Fibroblast of peridontal ligament (primary cell): ENCODE results near the gene ZNF77.
A peak's percentile ranks its signal among the peaks of the same experiment; 100 is the strongest.
"Not testable (repeated sequence)": the region's sequence is repeated elsewhere in the genome, so short reads cannot be mapped to it uniquely, and the experiment has no call there.

ENCODE experiments used
- DNase-seq: peaks from one replicate; pipeline ENCODE4 v3.0.0-alpha.2; 2010; ENCODE audit errors: extremely low read depth

The ZNF77 gene

DNA sequence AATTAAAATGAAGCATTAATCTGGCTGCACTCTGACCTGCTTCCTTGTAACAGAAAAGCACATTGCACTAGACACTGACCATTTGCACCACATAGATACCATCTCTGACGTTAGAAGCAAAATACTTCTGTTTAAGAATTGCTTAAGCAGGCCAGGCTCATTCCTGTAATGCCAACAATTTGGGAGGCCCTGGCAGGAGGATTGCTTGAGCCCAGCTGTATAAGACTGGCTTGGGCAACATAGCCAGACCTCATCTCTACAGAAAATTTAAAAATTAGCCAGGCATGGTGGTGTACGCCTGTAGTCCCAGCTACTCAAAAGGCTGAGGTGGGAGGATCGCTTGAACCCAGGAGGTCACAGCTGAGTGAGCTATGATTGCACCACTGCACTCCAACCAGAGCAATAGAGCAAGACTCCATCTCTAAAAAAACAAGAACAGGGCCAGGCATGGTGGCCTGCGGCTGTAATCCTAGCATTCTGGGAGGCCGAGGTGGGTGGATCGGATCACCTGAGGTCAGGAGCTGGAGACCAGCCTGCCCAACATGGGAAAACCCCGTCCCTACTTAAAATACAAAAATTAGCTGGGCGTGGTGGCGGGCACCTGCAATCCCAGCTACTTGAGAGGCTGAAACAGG lies 25.5 kb upstream of the ZNF77 start:
- peak; percentile 63 for DNase-seq

DNA sequence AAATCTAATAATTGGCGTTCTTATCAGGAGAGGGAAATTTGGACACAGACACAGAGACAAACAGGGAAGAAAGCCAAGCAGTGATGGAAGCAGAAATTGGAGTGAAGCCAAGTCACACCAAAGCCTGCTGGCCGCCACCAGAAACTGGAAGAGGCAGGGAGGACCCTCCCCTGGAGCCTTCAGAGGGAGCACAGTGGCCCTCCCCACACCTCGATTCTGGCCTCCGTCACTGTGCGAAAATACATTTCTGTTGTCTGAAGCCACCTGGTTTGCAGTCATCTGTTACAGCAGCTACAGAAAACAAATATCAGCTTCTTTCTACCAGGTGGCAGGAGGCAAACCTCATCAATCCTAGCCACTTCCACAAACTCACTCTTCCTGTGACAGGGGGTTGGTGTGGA lies 24.3 kb upstream of the ZNF77 start:
- no peak for DNase-seq

DNA sequence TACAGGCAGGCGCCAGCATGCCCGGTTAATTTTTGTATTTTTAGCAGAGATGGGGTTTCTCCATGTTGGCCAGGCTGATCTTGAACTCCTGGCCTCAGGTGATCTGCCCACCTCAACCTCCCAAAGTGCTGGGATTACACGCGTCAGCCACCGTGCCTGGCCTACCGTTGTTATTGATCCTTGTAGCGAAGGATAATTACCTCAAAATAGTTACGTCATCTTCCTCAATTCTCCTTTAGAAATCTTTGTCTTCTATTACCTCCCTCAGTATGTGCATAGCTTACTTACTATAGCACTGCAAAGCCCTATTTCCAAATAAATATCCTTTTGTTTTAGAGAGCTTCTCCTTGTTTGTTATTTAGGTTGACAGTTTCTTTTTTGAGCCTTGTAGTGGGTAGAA lies 23.2 kb upstream of the ZNF77 start:
- DNase-seq, result no peak

DNA sequence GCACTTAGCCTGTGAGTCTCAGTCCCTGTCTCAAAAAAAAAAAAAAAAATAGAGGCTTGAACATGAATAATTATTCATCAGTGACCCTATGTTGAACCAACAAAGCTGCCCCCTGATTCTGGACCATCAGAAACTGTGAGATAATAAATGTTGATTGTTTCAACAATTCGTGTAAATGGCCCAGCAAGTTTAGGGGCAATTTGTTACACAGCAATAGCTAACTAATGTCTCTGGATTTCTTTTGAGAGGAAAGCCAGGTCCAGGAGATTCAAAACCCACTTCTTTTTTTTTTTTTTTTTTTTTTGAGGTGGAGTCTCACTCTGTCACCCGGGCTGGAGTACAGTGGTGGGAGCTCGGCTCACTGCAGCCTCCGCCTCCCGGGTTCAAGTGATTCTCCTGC lies 20.1 kb upstream of the ZNF77 start:
- no peak for DNase-seq

DNA sequence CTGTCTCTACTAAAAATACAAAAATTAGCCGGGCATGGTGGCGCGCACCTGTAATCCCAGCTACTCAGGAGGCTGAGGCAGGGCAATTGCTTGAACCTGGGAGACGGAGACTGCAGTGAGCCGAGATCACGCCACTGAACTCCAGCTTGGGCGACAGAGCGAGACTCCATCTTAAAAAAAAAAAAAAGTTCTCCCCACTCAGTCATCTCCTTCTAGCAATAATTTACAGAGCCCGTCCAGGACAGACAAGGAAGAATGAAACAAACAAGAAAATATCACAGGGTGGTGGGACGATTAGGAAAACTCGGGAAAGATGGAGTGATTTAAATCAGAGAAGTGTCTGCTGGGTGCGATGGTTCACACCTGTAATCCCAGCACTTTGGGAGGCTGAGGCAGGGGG lies 18.9 kb upstream of the ZNF77 start:
- not testable (repeated sequence) for DNase-seq

DNA sequence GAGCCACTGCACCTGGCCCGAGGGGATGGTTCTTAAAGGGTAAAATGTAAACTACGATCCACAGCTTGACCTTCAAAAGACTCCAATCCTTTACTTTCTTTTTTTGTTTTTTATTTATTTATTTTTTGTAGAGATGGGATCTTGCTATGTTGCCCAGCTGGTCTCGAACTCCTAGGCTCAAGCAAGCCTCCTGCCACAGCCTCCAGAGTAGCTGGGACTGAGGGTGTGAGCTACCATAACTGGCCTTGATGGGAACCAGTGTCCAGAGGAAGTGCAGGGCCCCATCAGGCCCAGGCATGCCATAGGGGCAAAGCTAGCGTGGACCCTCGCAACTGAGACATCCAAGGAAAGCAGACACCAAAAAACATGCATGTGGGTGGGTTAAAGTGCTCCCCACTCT lies 18.4 kb upstream of the ZNF77 start:
- no peak for DNase-seq

DNA sequence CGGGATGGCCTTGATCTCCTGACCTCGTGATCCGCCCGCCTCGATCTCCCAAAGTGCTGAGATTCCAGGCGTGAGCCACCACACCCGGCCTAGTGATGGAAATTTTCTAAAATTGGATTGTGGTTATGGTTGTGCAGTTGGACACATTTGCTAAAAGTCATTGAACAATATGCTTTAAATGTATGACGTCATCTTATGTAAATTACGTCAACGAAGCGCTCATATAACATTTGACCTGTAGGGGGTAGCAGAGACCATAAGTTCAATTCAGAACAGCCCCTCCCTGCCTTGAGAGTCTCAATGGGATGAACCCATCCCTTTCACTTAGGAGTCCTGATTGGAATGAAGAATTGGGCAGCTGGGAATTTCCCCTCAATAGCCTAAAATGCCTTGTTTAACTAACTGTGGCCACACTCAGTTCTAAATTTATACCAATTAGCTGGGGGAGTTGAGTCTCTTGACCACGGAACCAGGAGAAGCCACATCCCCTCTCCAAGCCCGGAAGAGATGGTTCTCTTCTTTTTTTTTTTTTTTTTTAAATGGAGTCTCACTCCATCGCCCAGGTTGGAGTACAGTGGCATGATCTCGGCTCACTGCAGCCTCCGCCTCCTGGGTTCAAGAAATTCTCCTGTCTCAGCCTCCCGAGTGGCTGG lies 17.4 kb upstream of the ZNF77 start:
- DNase-seq, result peak; percentile 84

DNA sequence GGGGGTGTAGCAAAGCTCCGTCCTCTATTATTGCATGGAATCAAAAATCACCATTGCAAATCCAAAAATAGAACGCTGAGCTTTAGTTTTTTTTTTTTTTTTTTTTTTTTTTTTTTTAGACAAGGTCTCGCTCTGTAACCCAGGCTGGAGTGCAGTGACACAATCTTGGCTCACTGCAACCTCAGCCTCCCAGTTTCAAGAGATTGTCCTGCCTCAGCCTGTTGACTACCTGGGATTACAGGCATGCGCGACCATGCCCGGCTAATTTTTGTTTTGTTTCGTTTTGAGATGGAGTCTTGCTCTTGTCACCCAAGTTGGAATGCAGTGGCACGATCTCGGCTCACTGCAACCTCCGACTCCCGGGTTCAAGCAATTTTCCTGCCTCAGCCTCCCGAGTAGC lies 15.3 kb upstream of the ZNF77 start:
- DNase-seq, result no peak

DNA sequence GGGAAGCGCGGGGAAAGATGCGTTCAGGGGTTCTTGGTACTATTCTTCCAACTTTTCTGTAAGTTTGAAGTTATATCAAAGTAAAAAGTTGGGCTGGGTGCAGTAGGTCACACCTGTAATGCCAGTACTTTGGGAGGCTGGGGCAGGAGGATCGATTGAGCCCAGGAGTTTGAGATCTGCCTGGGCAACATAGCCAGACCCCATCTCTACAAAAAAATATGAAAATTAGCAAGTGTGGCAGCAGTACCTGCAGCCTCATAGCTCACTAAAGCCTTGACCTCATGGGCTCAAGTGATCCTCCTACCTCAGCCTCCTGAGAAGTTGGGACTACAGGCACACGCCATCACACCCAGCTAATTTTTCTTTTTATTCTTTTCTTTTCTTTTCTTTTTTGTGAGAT lies 12.4 kb upstream of the ZNF77 start:
- DNase-seq, result no peak

DNA sequence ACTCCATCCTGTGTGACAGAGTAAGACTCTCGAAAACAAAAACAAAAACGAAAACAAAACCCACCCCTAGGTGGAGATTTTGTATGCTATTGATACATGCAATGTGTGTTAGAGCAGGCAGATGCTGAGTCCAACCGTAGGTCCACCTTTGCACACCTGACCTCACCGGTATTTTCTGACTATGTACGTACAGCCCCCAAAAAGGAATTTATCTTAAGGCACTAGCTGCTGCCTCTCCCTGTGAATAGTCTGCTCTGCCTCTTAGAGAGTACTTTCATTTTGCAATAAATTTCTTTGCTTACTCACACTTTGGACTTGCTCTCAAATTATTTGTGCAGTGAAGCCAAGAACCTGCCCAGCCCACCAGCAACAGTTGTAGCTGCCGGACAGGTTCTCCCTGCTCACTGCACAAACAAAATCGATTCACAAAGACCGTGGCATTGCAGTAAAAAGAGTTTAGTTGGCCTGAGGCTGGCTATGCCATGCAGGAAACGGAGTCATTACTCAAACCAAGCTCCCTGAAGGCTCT lies 8.2 kb upstream of the ZNF77 start:
- DNase-seq, result peak; percentile 37

DNA sequence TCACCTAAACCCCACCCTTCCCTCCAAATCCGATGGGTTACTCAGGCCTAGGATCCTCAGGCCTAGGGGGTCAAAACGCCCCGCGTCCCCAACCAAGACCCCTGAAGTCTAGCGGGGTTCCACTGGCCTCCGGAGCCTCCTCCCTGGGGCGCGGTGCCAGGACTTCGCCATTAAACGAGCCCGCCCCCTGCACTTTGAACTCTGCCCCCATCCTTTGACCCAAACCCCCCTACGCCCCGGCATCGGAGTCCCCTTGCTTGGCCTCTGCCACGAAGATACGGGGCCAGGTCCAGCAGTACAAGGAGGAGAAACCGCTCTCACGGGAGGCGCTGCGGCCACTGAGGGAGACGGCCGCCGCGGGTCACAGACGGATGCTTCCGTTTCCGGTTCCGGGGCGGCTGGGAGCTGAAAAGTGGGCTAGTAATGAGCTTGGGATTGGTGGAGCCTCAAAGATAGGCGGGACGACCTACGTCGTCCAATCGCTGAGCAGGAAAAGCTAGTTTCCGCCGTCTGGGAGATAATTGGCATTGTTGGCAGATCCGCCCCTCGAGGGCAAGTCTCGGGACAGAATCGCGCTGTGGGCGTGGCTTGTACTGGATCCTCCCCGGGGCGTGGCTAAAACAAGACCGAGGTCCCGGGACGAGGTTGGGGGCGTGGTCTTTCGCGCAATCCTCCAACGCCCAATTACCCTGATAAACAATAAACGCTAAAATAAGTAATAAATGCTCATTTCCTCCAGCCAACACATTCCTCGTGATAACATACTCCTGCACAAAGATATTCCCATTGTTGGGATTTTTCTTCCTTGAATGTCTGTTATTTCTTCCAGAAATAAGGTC lies 5.7 kb upstream of the ZNF77 start:
- peak; percentile 100 for DNase-seq

DNA sequence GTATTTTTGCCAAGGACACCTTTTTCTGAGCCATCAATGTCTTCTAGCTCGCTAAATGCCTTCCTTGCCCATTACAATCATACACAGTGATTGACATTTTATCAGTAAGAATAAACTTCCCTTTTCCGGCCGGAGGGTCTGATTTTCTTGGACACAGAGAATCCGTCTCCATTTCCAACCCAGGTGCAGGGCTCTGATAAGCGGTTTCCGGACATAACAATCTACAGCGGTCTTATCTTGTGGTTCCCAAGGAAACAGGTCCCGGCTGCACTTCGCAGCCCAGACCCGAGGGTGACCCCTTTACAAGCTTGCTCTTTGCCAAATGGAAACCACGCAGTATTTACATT lies 5.1 kb upstream of the ZNF77 start:
- DNase-seq, result no peak

DNA sequence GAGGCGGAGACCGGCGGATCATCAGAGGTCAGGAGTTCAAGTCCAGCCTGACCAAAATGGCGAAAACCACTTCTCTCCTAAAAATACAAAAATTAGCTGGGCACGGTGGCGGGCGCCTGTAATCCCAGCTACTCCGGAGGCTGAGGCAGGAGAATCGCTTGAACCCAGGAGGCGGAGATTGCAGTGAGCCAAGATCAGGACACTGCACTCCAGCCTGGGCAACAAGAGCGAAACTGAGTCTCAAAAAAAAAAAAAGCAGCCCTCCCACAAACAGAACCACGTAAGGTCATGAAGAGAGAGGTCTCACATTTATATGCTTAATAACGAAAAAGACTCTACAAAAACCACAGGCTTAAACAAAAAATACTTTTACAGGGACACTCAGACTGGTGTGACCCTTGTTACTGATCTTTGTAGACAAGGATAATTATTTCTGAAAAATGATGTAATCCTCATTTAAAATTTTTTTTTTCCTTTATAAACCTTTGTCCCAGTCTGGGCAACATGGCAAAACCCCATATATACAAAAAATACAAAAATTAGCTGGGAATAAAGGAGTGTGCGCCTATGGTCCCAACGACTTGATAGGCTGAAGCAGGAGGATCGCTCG lies 909 bp upstream of the ZNF77 start:
- DNase-seq, result no peak

DNA sequence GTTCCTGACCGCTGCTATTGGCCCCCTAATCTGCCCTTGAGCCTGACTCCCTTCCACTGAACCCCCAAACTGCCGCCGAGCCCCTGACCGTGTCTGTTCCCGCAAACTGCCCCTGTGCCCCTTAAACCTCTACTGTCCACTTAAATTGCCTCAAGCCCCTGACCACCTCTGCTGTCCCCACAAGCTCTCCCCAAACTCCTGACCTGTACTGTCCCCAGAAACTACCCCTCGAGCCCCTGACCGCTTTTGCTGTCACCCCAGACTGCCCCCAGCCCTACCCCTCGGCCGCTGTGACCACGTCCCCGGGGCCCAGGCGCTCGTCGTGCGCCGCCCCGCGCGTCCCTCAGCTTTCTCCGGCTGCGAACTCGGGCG lies 382 bp downstream of the ZNF77 start:
- no peak for DNase-seq

DNA sequence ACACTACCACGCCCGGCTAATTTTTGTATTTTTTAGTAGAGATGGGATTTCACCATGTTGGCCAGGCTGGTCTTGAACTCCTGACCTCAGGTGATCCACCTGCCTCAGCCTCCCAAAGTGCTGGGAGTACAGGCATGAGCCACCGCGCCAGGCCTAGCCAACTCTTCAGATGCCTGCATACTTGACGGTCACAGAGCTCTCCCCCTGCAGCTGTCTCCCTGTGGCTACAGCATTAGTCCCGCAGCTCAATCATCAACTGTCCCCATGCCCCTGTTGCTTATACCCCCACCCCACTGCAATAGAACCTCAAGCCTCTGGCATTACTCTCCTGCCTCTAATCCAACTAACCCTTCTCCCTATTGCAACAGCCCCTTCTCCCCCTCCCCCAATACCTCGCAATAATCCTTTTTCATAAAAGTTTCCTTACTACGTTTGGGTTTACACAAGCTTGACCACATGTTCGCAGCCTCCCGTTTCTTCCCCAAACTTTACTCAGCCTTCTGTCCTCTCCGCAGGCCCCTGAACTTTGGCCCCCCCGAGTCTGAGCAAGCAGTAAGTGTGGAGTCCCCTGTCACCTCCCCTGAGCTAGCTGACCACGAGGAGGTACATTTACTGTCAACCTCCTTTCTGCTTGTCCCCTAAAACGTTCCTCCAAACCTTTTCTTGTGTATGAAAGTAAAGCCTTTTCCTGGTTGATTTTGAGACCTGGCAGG lies 1.7 kb downstream of the ZNF77 start:
- DNase-seq, result no peak

DNA sequence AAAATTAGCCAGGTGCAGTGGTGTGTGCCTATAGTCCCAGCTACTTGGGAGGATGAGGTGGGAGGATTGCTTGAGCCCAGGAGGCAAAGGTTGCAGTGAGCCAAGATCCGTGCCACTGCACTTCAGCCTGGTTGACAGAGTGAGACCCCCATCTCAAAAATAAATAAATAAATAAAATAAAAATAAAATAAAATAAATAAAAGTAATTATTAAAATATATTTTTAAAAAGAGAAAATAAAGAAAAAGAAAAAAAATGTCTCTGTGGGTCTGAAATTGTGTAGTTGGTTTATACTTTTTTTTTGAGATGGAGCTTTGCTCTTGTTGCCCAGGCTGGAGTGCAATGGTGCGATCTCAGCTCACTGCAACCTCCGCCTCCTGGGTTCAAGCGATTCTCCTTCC lies 8.9 kb downstream of the ZNF77 start:
- not testable (repeated sequence) for DNase-seq

DNA sequence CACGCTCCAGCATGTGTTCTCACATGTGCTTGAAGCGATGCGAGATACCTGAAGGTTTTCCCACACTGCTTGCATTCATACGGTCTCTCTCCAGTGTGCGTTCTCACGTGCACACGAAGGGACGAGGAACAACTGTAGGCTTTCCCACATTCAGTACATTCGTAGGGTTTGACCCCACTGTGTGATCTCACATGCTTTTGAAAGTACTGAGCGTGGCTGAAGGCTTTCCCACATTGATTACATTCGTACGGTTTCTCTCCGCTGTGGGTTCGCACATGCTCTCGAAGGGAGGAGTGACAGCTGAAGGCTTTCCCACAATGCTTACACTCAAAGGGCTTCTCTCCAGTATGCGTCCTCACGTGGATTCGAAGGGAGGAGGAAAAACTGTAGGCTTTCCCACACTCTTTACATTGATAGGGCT lies 11.3 kb downstream of the ZNF77 start:
- DNase-seq, result no peak

DNA sequence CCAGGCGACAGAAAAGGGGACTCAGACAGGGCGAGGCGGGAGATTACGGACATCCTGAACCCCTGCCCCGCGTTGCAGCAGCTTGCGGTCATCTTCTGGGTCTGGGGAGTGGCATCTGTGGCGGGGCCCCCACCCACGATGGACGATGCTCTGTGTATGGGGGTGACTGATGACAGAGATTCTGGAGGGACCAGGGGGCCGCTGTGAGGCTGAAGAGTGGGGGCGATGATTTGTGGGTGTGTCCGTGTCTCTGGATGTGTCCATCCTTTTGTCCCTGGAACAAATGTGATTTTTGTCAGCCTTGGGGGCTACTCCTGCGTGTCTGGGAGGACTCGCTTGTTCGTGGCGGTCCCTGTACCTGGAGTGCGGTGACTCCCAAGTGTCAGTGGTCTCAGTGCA lies 17.7 kb downstream of the ZNF77 start:
- no peak for DNase-seq

DNA sequence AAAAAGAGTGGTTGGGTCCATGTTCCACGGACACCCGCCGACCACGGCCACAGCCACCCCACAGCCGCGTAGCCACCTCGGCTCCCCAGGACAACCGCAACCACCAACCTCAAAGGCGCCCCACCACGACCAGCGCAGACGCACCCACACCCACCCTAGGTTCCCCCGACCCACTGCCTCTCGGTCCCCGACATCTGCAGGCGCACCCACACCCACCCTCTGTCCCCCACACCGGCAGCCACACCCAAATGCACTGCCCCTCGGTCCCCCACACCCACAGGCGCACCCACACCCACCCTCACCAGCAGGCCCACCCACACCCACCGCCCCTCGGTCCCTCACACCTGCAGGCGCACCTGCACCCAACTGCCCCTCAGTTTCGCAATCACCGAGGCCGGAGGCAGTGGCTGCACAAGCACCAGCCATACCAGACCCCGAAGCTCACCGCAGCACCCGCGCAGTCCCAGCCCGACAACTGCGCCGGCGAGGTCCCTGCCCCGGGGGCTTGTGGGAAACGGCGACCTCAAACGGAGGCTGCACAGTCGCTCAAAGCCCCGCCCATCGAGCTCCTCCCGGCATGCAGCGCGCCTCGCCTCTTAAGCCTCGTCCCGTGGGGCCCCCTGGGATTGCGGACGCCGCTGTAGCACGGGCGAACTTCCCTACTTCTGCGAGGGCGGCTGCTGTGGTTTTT lies 18.3 kb downstream of the ZNF77 start:
- no peak for DNase-seq

DNA sequence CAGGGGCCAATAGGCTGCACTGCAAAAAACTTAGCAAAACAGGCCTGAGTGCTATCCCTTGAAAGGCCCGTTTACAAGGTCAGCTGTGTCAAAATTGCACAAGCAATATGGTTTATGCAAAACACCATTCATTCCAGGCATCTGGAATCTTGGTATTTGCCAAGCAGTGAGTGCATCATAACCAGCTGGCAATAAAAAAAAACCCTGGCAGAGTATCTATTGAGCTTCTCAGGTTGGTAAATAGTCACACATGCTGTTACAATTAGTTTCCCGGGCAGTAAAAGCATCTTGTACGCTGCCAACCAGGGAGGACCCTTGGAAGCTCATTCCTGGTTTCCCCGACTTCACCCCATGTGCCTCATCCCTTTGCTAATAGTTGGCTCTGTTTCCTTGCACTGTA lies 21.3 kb downstream of the ZNF77 start:
- DNase-seq, result peak; percentile 87

DNA sequence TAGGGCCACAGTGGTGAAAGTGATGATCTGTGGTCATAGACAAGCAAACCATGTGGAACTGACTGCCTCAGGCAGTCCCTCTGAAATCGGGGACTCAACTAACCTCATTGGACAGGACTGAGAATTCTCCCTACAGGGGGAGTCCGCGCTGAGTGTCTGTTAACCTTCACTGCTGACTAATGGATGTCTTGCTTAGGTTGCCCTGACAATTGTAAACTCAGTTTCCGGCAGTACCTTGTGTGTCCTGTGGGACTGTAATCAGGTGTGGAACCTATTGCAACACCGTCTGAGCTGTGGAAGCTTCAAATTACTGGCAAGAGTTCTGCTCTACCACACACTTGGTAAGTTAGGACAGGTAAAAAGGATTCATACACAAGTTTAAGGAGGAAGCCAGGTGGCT lies 21.8 kb downstream of the ZNF77 start:
- no peak for DNase-seq
